ENCODE data around the gene TOM1L2. TPM values are rescaled to one million over a fixed set of nuclear protein-coding genes. Genes with fewer than 3 reads are reported as not detected.

Gene TOM1L2
- total and polyA plus RNA-seq, 2 donors (not counting 1 experiment from before 2014, with no cell fraction given) = 33.9 to 35.9 TPM

DNA sequence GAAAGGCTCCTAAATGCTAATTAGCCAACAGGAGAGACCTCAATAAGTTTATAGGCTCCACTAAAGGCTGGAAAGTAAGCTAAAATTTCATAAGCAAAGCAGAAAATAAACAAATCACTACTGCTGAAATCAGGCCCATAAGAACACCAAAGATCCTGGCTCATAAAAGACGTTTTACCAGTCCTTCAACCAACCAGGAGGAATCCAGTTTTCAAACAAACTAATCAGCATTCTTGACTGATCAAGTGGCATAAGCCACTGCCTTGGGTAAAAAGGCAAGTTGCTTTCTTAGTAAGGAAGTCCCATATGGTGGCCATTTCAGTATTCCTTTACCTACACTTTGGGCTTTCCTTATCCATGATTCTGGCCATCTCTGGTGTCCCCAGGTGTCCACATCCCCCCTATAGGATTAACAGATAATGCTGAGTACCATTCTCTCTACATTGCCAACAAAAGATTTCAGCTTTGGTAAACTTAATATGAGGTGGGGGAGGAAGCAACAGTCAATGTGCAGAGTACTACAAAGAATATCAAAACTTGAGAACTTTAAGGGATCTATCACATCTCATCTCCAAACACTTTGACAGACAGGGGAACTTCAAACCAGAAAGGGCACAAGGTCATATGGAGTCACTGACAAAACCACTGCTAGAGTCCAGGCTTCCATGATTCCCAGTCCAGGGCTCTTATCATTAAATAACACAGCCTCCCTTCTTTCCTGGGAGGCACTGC is 1.3 kb downstream of the TOM1L2 start:
- Histone ChIP-seq H3K9ac (ENCODE audit: insufficient read depth, low read length) (peak overlapping the region; percentile 89), H3K36me3 (ENCODE audit: control insufficient read depth, insufficient read depth, low read length) (no peaks in the 10 kb centered on the region), H3K4me1 (ENCODE audit: control insufficient read depth, extremely low read depth, insufficient read depth, low read length) (peaks cover 4% of the 10 kb centered on the region), H3K27me3 (ENCODE audit: control insufficient read depth, insufficient read depth, low read length) (no peaks in the 10 kb centered on the region), H3K27ac (ENCODE audit: insufficient read depth, low read length) (peak overlapping the region; percentile 79), H3K79me2 (ENCODE audit: control insufficient read depth, insufficient read depth, low read length) (peaks cover 41% of the 10 kb centered on the region), H2AFZ (ENCODE audit: low read length) (no peak overlapping the region), H4K20me1 (ENCODE audit: control insufficient read depth, extremely low read depth, insufficient read depth, low read length) (no peaks in the 10 kb centered on the region), H3K4me2 (ENCODE audit: extremely low read depth, insufficient read depth, low read length) (peak overlapping the region; percentile 97), H3K9me3 (ENCODE audit: control insufficient read depth, insufficient read depth, low read depth, low read length) (no peaks in the 10 kb centered on the region), H3K4me3 (replicated peaks in 1 of 4; ENCODE audit: control extremely low read depth in 1 of 4, insufficient read depth in 1 of 4, low read depth in 3 of 4, low read length in 4 of 4) (peak overlapping the region; percentile 64 to 89 (median 86))
- no peak for TF ChIP-seq EZH2 (IDR thresholded peaks at IDR 0.05; ENCODE audit: low read length, missing control alignments)
- TF ChIP-seq, protein P1, sequence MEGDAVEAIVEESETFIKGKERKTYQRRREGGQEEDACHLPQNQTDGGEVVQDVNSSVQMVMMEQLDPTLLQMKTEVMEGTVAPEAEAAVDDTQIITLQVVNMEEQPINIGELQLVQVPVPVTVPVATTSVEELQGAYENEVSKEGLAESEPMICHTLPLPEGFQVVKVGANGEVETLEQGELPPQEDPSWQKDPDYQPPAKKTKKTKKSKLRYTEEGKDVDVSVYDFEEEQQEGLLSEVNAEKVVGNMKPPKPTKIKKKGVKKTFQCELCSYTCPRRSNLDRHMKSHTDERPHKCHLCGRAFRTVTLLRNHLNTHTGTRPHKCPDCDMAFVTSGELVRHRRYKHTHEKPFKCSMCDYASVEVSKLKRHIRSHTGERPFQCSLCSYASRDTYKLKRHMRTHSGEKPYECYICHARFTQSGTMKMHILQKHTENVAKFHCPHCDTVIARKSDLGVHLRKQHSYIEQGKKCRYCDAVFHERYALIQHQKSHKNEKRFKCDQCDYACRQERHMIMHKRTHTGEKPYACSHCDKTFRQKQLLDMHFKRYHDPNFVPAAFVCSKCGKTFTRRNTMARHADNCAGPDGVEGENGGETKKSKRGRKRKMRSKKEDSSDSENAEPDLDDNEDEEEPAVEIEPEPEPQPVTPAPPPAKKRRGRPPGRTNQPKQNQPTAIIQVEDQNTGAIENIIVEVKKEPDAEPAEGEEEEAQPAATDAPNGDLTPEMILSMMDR (conservative IDR thresholded peaks at IDR 0.05 in 1 of 2, IDR thresholded peaks at IDR 0.05 in 1 of 2; ENCODE audit: low read depth in 1 of 2, low read length in 2 of 2) = no peak
- DNase-seq (ENCODE audit: low read depth in 2 of 2) = no peak

DNA sequence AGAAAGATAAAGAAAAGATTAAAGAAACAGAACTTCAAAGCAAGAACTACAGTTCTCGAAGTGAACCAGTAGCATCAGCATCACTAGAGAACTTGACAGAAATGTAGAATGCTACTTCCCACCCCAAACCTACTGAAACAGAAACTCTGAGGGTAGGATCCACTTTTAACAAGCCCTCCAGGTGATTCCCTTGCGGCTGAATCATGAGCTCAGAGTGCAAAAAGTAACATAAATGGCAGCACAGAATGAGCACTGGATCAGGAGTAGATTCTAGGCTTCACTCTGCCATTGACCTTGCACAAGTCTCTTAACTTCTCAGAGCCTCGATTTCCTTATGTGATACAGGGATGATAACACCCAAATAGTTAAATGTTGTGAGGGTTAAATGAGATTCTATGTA is 5.8 kb downstream of the TOM1L2 start:
- H4K20me1 ChIP-seq (ENCODE audit: control insufficient read depth, extremely low read depth, insufficient read depth, low read length) = no peaks in the 10 kb centered on the region
- H3K27ac ChIP-seq (ENCODE audit: insufficient read depth, low read length) = no peak overlapping the region
- no peak overlapping the region for H2AFZ ChIP-seq (ENCODE audit: low read length)
- H3K27me3 ChIP-seq (ENCODE audit: control insufficient read depth, insufficient read depth, low read length) = no peaks in the 10 kb centered on the region
- no peak for DNase-seq (ENCODE audit: low read depth in 2 of 2)
- H3K79me2 ChIP-seq (ENCODE audit: control insufficient read depth, insufficient read depth, low read length) = peaks cover 69% of the 10 kb centered on the region
- no peaks in the 10 kb centered on the region for H3K36me3 ChIP-seq (ENCODE audit: control insufficient read depth, insufficient read depth, low read length)
- H3K4me3 ChIP-seq (replicated peaks in 1 of 4; ENCODE audit: control extremely low read depth in 1 of 4, insufficient read depth in 1 of 4, low read depth in 3 of 4, low read length in 4 of 4) = no peak overlapping the region
- no peak overlapping the region for H3K9ac ChIP-seq (ENCODE audit: insufficient read depth, low read length)
- TF ChIP-seq, protein P1 (conservative IDR thresholded peaks at IDR 0.05 in 1 of 2, IDR thresholded peaks at IDR 0.05 in 1 of 2; ENCODE audit: low read depth in 1 of 2, low read length in 2 of 2) = no peak
- no peak for TF ChIP-seq EZH2 (IDR thresholded peaks at IDR 0.05; ENCODE audit: low read length, missing control alignments)
- no peak overlapping the region for H3K4me2 ChIP-seq (ENCODE audit: extremely low read depth, insufficient read depth, low read length)
- no peaks in the 10 kb centered on the region for H3K9me3 ChIP-seq (ENCODE audit: control insufficient read depth, insufficient read depth, low read depth, low read length)
- peaks cover 8% of the 10 kb centered on the region for H3K4me1 ChIP-seq (ENCODE audit: control insufficient read depth, extremely low read depth, insufficient read depth, low read length)

- no peak for DNase-seq (ENCODE audit: low read depth in 2 of 2)
- TF ChIP-seq EZH2 (IDR thresholded peaks at IDR 0.05; ENCODE audit: low read length, missing control alignments) = no peak
- TF ChIP-seq, protein P1 (conservative IDR thresholded peaks at IDR 0.05 in 1 of 2, IDR thresholded peaks at IDR 0.05 in 1 of 2; ENCODE audit: low read depth in 1 of 2, low read length in 2 of 2) = no peak
- H3K79me2 ChIP-seq (ENCODE audit: control insufficient read depth, insufficient read depth, low read length) = peaks cover 69% of the 10 kb centered on the region
Measured at GRCh38 chr17:17965152-17965721, 7.0 kb downstream of the TOM1L2 start.

More at GRCh38 chr17:17965152-17965721, 7.0 kb downstream of the TOM1L2 start:
- H3K4me3 ChIP-seq (replicated peaks in 1 of 4; ENCODE audit: control extremely low read depth in 1 of 4, insufficient read depth in 1 of 4, low read depth in 3 of 4, low read length in 4 of 4) = no peak overlapping the region
- no peaks in the 10 kb centered on the region for H4K20me1 ChIP-seq (ENCODE audit: control insufficient read depth, extremely low read depth, insufficient read depth, low read length)
- no peak overlapping the region for H2AFZ ChIP-seq (ENCODE audit: low read length)
- no peaks in the 10 kb centered on the region for H3K27me3 ChIP-seq (ENCODE audit: control insufficient read depth, insufficient read depth, low read length)
- no peak overlapping the region for H3K4me2 ChIP-seq (ENCODE audit: extremely low read depth, insufficient read depth, low read length)
- no peaks in the 10 kb centered on the region for H3K36me3 ChIP-seq (ENCODE audit: control insufficient read depth, insufficient read depth, low read length)
- peaks cover 4% of the 10 kb centered on the region for H3K4me1 ChIP-seq (ENCODE audit: control insufficient read depth, extremely low read depth, insufficient read depth, low read length)
- H3K9me3 ChIP-seq (ENCODE audit: control insufficient read depth, insufficient read depth, low read depth, low read length) = no peaks in the 10 kb centered on the region
- no peak overlapping the region for H3K9ac ChIP-seq (ENCODE audit: insufficient read depth, low read length)
- no peak overlapping the region for H3K27ac ChIP-seq (ENCODE audit: insufficient read depth, low read length)

Measured in fibroblast of lung (primary cell).